Lower lobe of right lung (tissue), 2 donors: ENCODE measurements around the gene ASH1L. TPM values are rescaled to one million over a fixed set of nuclear protein-coding genes. Genes with fewer than 3 reads are reported as not detected.
A peak's percentile ranks its signal among the peaks of the same experiment; 100 is the strongest.
"Not testable (repeated sequence)": the region's sequence is repeated elsewhere in the genome, so short reads cannot be mapped to it uniquely, and the experiment has no call there.

Experiments
- ATAC-seq, 2 donors: fragments of 200-7000 bp; cut with Tn5 transposase; one replicate each; pipeline ENCODE4 v1.9.1; 2020 to 2022; ENCODE audit warnings: mild to moderate bottlenecking in 2 of 2, moderate library complexity in 2 of 2
- DNase-seq: peaks from one replicate; pipeline ENCODE4 v3.0.0-alpha.2; 2020
- H3K27ac ChIP-seq: fragments of 200-600 bp; one replicate; pipeline ENCODE4 v1.8.0; 2022
- H3K27me3 ChIP-seq: fragments of 200-600 bp; one replicate; pipeline ENCODE4 v1.8.0; 2022; ENCODE audit warnings: low read depth
- H3K36me3 ChIP-seq: fragments of 200-600 bp; one replicate; pipeline ENCODE4 v1.8.0; 2022; ENCODE audit warnings: mild to moderate bottlenecking
- H3K4me1 ChIP-seq: fragments of 200-600 bp; one replicate; pipeline ENCODE4 v1.8.0; 2022
- H3K4me3 ChIP-seq: fragments of 200-600 bp; one replicate; pipeline ENCODE4 v1.8.0; 2022; ENCODE audit warnings: mild to moderate bottlenecking
- H3K9me3 ChIP-seq: fragments of 200-600 bp; one replicate; pipeline ENCODE4 v1.8.0; 2022
- intact Hi-C: fragments of 100-400 bp; cut with DNase I; formaldehyde crosslinking; loops from one replicate; pipeline ENCODE4 v1.11.0; 2022
- total RNA-seq: library from RNA; stranded (reverse); fragmentation: NEBNext Ultra II Directional; extraction: Animal tissue kit (Norgen Biotek cat#: 25700); gene quantifications from one replicate; pipeline ENCODE4 v1.2.1, GENCODE V29; 2021
- TF ChIP-seq, protein P1 (sequence below): fragments of 200-600 bp; IDR thresholded peaks from one replicate; pipeline ENCODE4 v1.8.0; 2022; ENCODE audit warnings: antibody characterized with exemption, mild to moderate bottlenecking
- donor health status: DM: no; HTN: yes; CAD: no; lungs with severe emphysema.

ASH1L gene
- total RNA-seq, 1 donor from 2014 or later, result 59.8 TPM

DNA sequence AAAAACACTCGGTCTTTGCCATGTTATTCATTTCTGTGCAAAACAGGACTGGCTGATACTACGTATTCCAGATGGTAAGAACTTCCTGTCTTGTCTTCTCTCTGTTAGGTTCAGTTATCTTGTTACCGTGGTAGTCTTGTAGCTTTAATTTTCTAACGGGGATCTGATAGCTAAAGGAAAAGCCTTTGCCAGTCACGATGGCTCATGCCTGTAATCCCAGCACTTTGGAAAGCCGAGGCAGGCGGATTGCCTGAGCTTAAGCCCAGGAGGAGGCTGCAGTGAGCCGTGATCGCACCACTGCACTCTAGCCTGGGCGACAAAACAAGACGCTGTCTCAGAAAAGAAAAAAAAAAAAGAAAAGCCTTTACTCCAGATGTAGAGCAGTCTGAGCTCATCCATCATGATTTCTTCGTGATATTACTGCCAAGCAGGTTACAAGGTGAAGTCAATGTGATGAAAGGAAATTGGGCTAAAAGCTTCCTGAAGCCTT lies 36.3 kb upstream of the ASH1L start:
- H3K9me3 ChIP-seq, result no peaks in the 10 kb centered on the region
- intact Hi-C loops, result no loop called here
- H3K36me3 ChIP-seq, result no peaks in the 10 kb centered on the region
- no peak for DNase-seq
- H3K27me3 ChIP-seq, result no peaks in the 10 kb centered on the region
- ATAC-seq, result peak; percentile 30 to 37
- peaks cover 6% of the 10 kb centered on the region for H3K4me1 ChIP-seq
- H3K27ac ChIP-seq, result no peak overlapping the region
- no peak overlapping the region for H3K4me3 ChIP-seq
- TF ChIP-seq, protein P1, sequence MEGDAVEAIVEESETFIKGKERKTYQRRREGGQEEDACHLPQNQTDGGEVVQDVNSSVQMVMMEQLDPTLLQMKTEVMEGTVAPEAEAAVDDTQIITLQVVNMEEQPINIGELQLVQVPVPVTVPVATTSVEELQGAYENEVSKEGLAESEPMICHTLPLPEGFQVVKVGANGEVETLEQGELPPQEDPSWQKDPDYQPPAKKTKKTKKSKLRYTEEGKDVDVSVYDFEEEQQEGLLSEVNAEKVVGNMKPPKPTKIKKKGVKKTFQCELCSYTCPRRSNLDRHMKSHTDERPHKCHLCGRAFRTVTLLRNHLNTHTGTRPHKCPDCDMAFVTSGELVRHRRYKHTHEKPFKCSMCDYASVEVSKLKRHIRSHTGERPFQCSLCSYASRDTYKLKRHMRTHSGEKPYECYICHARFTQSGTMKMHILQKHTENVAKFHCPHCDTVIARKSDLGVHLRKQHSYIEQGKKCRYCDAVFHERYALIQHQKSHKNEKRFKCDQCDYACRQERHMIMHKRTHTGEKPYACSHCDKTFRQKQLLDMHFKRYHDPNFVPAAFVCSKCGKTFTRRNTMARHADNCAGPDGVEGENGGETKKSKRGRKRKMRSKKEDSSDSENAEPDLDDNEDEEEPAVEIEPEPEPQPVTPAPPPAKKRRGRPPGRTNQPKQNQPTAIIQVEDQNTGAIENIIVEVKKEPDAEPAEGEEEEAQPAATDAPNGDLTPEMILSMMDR, result no peak

DNA sequence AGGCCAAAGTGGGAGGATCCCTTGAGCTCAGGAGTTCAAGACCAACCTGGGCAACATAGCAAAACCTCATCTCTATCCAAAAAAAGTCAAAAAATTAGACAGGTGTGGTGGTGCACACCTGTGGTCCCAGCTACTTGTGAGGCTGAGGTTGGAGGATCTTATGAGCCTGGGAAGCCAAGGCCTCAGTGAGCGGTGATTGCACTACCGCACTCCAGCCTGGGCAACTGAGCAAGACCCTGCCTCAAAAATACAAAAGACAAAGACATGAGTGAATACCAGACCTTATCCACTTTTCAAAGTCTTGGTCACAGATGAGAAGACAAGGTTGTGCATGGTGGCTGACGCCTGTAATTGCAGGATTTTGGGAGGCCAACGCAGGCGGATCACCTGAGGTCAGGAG lies 34.3 kb upstream of the ASH1L start:
- H3K27me3 ChIP-seq, result no peaks in the 10 kb centered on the region
- ATAC-seq (no peak), DNase-seq (no peak)
- no peaks in the 10 kb centered on the region for H3K36me3 ChIP-seq
- H3K27ac ChIP-seq, result no peak overlapping the region
- no peak overlapping the region for H3K4me3 ChIP-seq
- intact Hi-C loops, result no loop called here
- TF ChIP-seq, protein P1, result no peak
- H3K9me3 ChIP-seq, result no peaks in the 10 kb centered on the region
- peaks cover 6% of the 10 kb centered on the region for H3K4me1 ChIP-seq

DNA sequence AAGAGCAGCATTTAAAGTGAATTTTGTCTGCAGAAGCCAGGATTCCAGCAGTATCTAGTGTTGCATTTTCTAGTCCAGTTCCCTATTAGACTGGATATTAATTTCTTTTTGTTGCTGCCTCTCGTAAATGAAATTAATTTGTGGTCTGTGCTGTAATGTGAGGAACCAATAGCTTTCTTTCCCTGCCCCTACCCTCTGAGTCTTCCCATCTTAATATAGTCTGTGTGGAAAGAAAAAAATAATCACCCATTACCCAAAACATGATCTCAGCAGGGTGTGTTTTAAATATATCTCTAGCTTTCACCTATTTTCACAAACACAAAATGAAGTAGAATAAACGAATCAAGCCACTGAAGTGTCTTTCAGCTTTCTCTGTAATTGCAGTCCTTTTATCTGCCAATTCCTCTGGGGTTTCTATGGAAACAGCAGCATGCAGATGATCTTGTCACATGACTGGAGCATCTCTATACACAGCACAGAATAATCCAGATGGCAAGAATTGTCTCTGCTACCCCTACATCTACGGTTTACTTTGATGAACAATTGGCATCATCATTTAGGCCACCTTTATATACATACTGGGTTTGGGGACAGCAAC lies 33.4 kb upstream of the ASH1L start:
- H3K27ac ChIP-seq, H3K4me3 ChIP-seq, DNase-seq, intact Hi-C loops, ATAC-seq, H3K4me1 ChIP-seq, H3K36me3 ChIP-seq, H3K27me3 ChIP-seq, H3K9me3 ChIP-seq: not testable (repeated sequence)

DNA sequence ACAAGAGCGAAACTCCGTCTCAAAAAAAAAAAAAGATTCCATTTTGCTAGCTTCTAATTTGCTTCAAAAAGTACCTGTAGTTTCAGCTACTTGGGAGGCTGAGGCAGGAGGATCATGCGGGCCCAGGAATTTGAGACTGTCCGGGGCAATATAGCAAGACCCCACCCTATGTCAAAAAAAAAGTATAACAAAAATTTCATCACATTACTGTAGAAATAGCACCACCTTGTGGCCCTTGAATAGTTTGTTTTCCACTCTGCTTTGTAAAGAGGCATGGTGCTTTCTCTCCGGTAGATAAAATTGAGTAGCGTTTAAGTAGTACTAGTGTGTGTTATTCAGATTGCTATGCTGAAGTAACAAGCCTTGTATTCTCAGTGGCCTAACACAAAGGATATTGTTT lies 29.2 kb upstream of the ASH1L start:
- ATAC-seq (peak; percentile 75 to 82), DNase-seq (no peak)
- no peaks in the 10 kb centered on the region for H3K4me1 ChIP-seq
- TF ChIP-seq, protein P1, result peak; percentile 60
- H3K4me3 ChIP-seq, result no peak overlapping the region
- intact Hi-C loops, result no loop called here
- no peaks in the 10 kb centered on the region for H3K36me3 ChIP-seq
- no peaks in the 10 kb centered on the region for H3K9me3 ChIP-seq
- no peaks in the 10 kb centered on the region for H3K27me3 ChIP-seq
- no peak overlapping the region for H3K27ac ChIP-seq

DNA sequence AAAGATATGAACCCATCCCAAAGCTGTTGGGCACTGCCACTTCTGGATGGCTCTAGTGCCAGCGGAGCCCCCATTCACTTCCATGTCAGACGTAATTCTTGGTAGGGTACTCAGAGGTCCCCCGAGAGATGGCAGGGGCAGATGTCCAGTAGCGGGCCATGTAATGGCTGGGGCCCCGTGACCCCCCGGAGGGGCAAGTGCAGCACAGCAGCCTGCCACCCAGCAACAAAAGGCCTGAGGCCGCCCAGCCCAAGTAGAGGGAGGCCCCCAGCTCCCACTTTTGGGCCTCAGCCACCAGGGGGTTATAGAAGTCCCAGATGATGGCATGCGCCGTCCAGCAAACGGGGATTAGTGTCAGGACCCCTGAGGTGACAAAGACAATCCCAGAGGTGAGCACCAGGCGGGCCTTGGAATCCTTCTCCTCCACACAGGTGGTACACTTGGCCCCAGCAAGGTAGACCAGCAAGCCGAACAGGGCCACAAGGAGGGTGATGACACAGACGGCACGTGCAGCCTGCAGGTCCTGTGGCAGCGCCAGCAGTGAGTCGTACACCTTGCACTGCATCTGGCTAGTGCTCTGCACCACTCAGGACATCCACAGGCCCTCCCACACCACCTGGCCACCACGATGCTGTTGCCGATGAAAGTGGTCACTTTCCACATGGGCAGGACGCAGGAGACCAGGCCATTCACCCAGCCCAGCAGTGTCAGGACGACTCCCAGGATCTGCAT lies 28.1 kb upstream of the ASH1L start:
- intact Hi-C loops, result not testable (repeated sequence)
- DNase-seq (peak; percentile 22), ATAC-seq (peak; percentile 18 to 36)

DNA sequence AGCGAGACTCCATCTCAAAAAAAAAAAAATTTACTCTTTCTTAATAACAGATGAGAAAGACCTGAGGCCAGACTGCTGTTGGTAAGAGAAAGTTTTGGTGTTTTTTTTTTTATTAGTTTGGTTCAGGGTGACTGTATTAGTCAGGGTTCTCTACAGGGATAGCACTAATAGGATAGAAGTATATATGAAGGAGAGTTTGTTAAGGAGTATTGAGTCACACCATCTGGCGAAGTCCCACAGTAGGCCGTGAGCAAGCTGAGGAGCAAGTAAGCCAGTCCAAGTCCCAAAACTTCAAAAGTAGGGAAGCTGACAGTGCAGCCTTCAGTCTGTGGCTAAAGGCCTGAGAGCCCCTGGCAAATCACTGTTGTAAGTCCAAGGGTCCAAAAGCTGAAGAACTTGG lies 26.7 kb upstream of the ASH1L start:
- intact Hi-C loops, H3K27ac ChIP-seq, H3K4me1 ChIP-seq, H3K9me3 ChIP-seq, DNase-seq, H3K36me3 ChIP-seq, H3K27me3 ChIP-seq, ATAC-seq, H3K4me3 ChIP-seq: not testable (repeated sequence)

More for the DNA sequence above, 28.1 kb upstream of the ASH1L start:
- H3K4me3 ChIP-seq, H3K4me1 ChIP-seq, H3K36me3 ChIP-seq, H3K9me3 ChIP-seq, H3K27ac ChIP-seq, H3K27me3 ChIP-seq: not testable (repeated sequence)

DNA sequence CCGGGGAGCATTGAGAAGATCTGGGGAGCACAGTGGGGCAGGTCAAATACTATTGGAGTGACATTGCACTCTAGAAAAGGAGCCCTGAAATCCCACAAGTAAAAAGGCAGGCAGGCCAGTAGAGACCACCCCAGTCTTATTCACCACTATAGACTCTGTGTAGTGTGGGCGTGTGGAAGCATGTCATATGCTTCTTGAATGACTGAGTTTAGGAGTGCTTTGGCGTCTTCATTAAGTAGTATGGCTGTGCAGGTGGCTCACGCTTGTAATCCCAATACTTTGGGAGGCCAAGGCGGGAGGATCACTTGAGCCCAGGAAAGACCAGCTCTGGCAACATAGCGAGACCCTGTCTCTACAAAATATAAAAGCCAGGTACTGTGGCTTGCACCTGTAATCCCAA lies 21.2 kb upstream of the ASH1L start:
- H3K27ac ChIP-seq, ATAC-seq, H3K27me3 ChIP-seq, H3K9me3 ChIP-seq, DNase-seq, H3K36me3 ChIP-seq, intact Hi-C loops, H3K4me3 ChIP-seq, H3K4me1 ChIP-seq: not testable (repeated sequence)

DNA sequence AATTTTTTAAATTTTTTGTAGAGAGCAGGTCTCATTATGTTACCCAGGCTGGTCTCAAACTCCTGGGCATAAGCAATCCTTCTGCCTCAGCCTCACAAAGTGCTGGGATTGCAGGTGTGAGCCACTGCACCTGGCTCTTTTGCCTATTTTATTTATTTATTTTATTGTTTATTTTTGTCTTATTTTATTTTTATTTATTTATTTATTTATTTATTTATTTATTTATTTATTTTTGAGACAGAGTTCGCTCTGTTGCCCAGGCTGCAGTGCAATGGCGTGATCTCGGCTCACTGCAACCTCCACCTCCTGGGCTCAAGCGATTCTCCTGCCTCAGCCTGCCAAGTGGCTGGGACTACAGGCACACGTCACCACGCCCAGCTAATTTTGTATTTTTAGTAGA lies 13.0 kb upstream of the ASH1L start:
- ATAC-seq, intact Hi-C loops, H3K4me3 ChIP-seq, H3K27ac ChIP-seq, H3K4me1 ChIP-seq, DNase-seq, H3K27me3 ChIP-seq, H3K36me3 ChIP-seq, H3K9me3 ChIP-seq: not testable (repeated sequence)
